PC-3 (cell line): Measurements from ENCODE around the gene SUGP1.

ENCODE experiments used
- CTCF ChIP-seq: fragments of 300-600 bp; sonication (generic); conservative IDR thresholded peaks from 2 replicates; pipeline ENCODE4 v1.5.1; 2017; ENCODE audit warnings: antibody characterized with exemption, low read depth, mild to moderate bottlenecking, low read length
- EZH2 ChIP-seq: fragments of 300-600 bp; sonication (generic); IDR thresholded peaks from one replicate; pipeline ENCODE4 v1.6.1; 2017; ENCODE audit warnings: antibody characterized with exemption, mild to moderate bottlenecking, low read length; ENCODE audit not compliant: unreplicated experiment

- TF ChIP-seq CTCF (no peak), EZH2 (no peak)
Measured at GRCh38 chr19:19292607-19293006, 27.7 kb downstream of the SUGP1 start.
